SU-DHL-6 (cell line): ENCODE measurements around the gene FAM186B.
"Not testable (repeated sequence)": the region's sequence is repeated elsewhere in the genome, so short reads cannot be mapped to it uniquely, and the experiment has no call there.

Experiments used
- EZH2phosphoT487 ChIP-seq: fragments of 200-600 bp; sonication (generic), shearing (Covaris generic); conservative IDR thresholded peaks from 2 replicates; pipeline ENCODE4 v1.6.1; 2018; ENCODE audit warnings: mild to moderate bottlenecking, antibody characterized with exemption, low read length, moderate library complexity, mixed read lengths
- TF ChIP-seq, protein P1 (sequence below): fragments of 200-600 bp; sonication (generic); IDR thresholded peaks from one replicate; pipeline ENCODE4 v1.5.1; 2017; ENCODE audit warnings: antibody characterized with exemption, mild to moderate bottlenecking, low read length, moderate library complexity; ENCODE audit not compliant: insufficient read depth, poor library complexity, severe bottlenecking

- TF ChIP-seq EZH2phosphoT487: not testable (repeated sequence)
- TF ChIP-seq, protein P1, sequence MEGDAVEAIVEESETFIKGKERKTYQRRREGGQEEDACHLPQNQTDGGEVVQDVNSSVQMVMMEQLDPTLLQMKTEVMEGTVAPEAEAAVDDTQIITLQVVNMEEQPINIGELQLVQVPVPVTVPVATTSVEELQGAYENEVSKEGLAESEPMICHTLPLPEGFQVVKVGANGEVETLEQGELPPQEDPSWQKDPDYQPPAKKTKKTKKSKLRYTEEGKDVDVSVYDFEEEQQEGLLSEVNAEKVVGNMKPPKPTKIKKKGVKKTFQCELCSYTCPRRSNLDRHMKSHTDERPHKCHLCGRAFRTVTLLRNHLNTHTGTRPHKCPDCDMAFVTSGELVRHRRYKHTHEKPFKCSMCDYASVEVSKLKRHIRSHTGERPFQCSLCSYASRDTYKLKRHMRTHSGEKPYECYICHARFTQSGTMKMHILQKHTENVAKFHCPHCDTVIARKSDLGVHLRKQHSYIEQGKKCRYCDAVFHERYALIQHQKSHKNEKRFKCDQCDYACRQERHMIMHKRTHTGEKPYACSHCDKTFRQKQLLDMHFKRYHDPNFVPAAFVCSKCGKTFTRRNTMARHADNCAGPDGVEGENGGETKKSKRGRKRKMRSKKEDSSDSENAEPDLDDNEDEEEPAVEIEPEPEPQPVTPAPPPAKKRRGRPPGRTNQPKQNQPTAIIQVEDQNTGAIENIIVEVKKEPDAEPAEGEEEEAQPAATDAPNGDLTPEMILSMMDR: not testable (repeated sequence)
Measured at GRCh38 chr12:49605539-49605938, at the start of gene FAM186B.
